A172 (cell line): Measurements from ENCODE around the gene KCNC1. TPM values are rescaled to one million over a fixed set of nuclear protein-coding genes. Genes with fewer than 3 reads are reported as not detected.

ENCODE experiments used
- DNase-seq: peaks from one replicate; pipeline ENCODE4 v3.0.0-alpha.2; 2015; ENCODE audit warnings: low spot score
- total RNA-seq: library from RNA; depleted of rRNA; stranded (reverse); fragments of >200 nt; shearing (Covaris generic); gene quantifications from 2 replicates; pipeline ENCODE4 v1.2.3, GENCODE V29; 2014

Gene KCNC1
- total RNA-seq, 1 experiment from 2014 or later, result not detected

DNA sequence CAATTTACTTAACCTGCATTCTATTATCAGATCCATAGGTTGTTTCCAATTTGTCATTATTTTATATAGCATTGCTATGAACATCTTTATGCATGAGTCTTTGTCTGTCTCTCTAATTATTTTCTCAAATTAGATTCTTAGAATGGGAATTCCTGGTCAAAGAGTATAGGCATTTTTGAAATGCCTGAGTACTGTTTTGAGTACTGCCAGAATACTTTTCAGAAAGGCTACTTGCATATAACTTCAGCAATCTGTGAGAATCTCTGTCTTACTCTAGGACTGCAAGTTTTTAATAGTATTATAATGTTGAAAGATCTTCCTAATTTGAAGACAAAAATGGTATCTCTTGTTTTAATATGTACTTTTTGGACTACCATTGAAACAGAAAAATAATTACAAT is 56.6 kb downstream of the KCNC1 start:
- DNase-seq, result no peak

DNA sequence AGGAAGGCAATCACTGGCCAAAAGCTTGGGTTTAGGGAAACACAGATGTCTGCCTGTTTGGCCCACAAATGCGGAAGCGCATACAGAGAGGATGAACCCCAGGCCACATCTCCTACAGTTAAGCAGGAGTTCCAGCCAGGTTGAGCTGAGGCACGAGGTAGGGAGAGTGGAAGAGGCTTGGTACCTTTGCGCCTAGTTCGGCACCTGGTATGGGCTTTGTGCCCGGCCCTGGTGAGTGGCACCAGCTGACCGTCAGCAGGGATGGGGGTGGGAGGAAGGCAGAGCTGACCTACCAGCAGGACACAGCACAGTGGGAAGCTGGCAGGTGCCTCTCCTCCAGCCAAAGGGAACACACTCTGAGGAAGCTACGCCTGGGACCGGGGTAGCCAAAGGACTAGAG is 57.6 kb downstream of the KCNC1 start:
- no peak for DNase-seq

DNA sequence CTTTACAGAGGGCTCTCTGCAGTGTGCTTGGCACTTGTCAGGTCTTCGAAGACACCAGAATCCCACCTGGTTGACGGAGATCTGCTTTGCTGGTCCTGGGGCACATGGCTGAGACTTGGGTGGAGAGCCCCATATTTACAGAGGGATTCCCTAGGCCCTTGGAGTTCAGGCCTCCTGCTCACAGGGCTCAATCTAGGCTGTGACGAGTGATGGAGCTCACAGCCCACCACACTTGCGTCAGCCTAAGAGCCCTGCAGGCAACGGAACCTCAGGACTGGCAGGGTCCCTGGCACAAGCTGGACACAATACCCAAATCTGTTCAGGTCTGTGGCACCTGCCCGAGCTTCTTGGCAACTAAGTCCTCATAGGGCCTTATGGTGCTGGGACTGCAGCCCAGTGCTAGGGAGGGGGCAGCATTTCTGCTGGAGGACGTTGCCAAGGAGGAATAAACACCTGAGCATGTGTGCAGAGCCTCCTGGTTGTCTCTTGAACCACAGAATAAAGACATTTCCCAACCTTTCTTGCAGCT is 59.1 kb downstream of the KCNC1 start:
- DNase-seq, result no peak

DNA sequence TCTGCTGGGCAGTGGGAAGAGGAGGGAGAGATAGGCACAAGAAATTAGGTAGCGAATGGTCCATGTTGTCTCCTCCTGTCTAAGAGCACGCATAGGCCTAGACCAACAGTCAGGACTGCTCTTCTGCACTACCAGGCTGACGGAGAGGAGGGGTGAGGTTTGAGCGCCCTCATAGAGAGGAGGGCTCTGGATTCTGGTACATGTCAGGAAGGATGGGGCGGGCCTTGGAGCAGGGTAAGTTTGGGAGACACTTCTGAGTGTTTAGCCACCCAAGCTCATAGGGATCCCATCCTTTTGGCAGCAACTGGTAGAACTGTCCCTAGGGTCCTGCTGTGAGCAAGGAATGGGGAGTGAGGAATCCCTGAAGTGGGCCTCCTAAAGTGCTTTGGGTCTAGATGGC is 60.4 kb downstream of the KCNC1 start:
- no peak for DNase-seq

DNA sequence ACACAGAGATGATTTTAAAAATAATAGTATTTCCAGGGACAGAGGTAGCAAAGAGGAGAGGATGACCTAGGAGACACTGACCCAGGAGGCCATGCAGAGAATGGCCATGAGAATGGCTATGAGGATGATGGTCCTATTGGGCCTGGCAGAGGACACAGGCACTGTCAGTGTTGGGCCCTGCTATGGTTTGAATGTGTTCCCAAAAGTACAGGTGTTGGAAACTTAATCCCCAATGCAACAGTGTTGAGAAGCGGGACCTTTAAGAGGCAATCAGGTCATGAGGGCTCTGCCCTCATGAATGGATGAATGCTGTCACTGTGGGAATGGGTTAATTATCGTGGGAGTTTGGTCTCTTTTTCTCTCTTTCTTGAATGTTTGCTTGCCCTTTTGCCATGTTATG is 61.6 kb downstream of the KCNC1 start:
- DNase-seq, result no peak

DNA sequence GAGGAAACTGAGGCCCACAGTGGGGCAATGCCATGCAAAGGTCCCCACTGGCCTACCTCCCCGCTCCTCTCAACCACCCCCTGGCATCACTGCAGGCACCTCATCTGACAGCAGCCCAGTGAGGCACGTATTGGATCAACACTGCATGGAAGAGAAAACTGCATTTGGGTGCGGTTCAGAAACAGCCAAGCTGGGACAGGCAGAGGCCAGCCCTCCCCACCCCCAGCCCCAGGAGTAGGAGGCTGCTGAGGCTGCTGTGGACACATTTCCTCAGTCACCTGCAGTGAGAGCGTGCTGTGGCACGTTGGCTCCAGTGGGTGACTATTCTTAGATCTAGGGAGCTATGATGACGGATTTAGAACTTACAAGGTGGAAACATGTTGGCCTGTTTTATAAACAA is 63.7 kb downstream of the KCNC1 start:
- DNase-seq, result no peak

DNA sequence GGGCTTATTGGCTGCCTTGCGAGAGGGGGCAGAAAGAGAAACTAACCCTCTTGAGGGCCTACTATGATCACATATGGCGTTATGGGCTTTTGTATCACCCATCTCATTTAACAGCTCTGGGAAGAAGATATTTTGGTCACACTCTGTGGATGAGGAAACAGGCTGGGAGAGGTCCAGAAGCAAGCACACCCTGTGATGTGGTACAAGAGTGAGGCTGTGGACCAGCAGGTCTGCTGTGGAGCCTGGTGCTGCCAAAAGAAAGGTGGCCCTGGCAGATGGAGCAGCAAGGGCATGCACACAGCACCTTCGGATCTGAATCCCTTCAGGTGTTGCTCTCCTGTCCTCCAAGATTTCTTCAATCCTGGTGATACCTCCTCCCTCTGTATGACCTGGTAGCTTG is 64.1 kb downstream of the KCNC1 start:
- DNase-seq, result no peak

DNA sequence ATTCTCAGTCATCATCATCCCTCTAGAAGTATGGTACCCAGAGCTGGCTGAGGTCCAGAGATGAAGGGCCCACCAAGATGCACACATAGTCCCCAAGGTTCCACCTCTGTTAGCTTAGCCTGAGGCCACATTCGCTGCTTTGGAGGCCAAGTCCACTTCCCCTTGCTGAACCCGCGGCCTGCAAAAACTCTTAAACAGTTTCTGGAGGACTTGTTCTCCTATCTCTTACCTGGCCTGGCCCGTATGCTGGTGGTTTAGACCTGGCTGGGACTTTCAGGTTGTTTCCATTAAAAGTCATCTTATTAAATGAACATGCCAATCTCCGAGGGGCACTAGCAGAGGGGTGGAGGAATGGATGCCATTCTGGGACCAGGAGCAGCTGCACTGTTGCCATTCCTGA is 64.6 kb downstream of the KCNC1 start:
- no peak for DNase-seq

DNA sequence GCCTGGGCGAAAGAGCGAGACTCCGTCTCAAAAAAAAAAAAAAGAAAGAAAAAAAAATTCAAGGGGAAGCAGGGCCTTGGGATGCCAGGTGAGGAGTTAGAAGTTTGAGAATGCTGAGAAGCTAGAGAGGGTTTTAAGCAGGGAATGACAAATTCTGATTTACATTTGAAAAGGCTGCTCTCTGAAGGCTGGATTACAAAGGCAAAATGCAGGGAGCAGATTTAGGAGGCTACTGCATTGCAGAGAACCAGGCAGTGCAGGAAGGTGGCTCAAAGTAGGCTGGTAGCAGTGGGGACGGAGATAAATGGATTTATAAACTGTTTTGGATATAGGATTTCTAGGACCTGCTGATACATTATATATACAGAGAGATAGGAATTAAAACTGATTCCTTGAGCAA is 66.6 kb downstream of the KCNC1 start:
- DNase-seq, result no peak

DNA sequence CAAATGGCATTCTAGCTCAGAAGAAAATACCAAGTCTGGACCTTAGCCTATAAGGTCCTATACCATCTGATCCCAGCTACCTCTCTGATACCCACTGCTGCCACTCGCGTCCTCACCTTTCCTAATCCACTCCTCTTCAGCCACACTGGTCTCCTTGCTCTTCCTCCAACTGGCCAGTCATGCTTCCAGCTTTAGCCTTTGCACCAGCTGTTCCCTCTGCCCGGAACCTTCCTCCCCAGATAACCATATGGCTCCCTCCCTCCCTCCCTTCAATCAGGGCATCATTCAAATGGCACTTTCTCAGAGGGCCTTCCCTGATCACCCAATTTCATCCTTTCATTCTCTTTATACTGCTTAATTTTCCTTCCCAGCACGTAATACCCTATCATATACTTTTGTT is 67.9 kb downstream of the KCNC1 start:
- no peak for DNase-seq

DNA sequence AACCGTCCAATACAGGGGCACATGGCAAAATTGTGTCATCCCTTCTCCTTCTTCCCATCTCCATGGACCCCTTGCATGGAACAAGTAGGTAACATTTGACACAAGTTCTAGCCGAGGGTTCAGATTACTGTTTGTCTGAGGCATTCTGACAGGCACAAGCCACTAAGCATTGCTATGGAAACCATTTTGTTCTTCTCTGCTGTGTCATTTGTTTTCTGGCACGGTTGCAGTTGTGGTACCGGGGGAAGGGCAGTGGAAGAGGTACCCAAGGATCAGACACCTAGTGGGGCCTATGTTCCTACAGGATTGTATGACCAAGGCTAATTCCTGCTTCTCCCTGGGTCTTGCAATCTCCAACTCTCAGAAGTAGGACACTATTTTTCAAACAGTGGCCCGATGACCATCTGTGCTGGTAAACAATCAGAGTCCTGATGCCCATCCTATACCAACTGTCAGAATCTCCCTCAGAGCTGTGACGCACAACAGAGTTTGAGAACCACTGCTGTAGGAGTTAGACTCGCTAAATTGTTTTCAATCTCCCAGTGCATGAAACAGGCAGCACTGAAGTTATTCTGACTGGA is 69.3 kb downstream of the KCNC1 start:
- DNase-seq, result no peak

DNA sequence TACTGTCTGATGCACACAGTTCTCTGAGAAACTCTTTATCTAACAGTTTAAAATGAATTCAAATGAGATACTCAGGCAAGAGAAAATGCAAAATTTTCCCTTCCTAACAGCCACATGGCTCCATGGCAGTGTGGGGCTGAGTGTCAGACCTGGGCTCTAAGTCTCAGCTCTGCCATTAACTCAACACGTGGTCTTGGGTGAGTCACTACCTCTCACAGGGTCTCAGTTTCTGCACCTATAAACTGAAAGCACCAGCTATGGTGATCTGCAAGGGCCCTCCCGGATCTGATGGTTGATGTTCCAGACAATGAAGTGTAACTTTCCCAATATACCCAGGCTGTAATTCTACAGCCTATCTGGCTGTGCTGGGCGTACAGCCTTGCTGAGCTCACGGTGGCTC is 70.5 kb downstream of the KCNC1 start:
- no peak for DNase-seq

DNA sequence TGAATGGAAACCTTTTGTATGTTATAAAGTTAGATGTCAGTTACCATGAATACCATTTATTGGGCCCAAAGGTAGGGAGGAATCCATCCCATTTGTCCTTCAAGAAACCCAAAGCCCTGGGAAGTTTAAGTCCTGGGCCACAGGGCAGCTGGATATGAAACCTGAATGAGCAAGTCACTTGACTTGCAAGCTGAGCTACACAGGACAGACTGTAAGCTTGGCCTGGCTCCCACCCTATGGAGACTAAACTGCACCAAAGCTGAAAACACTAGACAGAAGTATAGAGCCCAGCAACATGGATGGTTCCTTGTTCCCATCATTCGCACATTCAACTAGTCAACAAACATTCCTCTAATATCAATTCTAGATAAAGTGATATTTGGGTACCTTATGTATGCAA is 71.3 kb downstream of the KCNC1 start:
- DNase-seq, result no peak

DNA sequence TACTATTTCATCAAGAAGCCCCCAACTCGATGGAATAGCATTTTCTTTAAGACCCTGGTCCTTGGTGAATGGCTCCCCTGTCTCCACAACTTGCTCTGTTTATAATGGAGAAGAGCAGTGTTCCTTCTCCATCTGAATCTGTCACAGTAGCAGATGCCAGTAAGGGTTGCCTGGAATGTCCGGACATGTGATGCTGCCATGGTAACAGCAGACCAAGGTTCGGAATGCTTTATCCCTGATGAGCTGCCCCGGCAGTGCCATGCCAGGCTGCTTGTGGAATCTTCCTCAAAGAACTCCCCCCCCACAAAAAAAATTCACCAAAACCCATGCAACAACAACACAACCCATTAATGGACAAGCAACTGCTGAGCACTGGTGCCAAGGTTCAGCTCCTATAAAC is 72.5 kb downstream of the KCNC1 start:
- no peak for DNase-seq

DNA sequence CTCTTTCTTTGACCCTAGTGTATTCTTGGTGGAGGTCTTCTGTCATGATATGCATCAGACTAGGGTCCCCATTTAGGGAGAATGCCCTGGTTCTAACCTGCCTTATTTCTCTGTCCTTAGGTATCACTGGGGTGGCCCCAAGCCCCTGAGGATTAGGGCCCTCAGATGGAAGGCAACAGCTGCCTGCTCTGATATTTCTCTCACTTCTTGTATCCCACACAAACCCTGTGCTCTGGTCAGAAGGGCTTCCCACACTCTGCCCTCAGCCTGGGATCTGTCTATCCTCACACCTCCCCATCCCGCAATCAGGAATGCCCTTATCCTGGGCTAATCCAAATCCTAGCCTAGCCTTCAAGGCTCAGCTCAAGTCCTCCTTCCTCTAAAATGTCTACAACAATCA is 75.5 kb downstream of the KCNC1 start:
- DNase-seq, result no peak

DNA sequence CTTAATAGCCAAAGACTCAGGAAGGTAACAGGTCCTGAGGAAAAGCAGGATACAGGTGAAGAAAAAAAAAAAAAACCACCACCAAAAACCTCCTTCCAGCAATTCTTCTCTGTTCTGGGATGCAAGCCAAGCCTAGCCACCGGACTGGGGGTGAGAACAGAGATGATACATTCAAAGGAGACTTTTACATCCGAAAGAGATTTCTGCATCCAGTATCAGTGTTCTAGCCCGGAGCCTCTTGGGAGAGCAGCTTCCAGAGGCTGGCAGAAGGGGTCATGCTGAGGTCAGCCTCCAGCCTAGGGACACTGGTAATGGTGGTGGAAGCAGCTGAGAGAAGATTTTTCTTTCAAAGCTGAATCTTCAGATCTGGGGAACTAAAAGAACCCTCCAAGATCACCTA is 76.2 kb downstream of the KCNC1 start:
- peak; percentile 12 for DNase-seq

DNA sequence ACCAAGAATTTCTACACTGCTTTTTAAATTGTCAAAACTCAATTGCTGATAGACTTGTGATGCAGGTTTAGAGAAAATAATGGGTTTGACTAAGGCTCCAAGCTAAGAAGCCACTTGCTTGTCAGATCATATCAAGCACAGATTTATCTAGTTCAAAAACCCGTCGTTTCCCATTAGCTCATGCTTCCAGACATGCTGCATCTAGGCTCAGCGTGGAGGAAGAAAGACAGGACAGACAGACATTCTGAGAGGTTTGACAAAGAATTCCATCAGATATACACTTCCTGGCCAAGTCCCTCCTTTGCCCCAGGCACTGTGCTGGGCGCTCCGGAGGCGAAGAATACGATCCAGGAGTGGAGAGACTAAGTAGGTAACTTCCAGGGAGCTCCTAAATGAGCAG is 76.8 kb downstream of the KCNC1 start:
- no peak for DNase-seq

DNA sequence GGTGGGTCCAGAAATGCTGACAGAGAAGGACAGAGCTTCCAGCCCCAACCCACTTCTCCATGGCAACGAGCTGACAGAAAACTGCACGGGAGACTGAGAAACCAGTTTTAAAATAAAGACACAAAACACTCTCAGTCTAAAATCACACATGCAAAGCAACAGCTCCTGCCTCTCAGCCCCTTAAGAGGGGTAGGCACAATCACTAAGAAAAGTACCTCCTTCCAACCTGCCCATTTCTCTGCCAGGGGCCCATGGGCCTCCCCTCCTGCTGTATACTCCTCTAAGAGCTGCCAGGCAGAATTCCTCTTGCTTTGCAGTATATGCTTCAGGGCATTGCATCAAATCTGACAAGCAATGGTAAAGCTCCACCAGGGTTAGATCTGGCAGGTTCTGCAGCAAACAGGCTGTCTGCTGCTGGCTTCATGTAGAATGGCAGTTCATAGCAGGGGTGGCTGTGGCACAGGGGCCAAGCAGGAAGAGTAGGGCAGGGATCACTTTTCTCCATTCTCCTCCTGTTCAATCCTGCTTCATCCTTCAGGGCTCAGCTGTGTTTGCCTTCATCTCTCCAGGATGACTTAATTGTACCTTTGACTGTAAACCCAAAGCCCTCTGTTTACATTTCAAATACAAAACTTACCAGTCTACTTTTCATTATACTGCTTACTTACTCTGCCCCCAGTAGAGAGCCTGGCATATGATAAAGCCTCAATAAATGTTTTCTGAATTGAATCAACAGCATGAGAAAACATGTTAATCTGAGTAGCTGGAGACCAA is 77.7 kb downstream of the KCNC1 start:
- no peak for DNase-seq

DNA sequence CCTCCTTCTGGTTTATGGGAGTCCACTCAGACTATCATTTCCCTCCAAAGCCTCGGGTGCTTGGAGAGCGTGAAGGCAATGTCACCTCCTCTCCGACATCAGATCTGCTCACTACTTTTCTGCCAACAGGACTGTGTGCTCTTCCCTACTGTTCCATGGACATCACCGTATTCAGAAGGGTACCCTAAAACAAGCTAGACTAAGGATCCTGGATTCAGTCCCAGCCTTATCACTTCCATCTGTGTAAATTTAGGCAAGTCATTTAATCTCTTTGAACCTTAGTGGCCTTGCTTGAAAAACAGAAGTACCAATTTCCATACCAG is 78.2 kb downstream of the KCNC1 start:
- no peak for DNase-seq

DNA sequence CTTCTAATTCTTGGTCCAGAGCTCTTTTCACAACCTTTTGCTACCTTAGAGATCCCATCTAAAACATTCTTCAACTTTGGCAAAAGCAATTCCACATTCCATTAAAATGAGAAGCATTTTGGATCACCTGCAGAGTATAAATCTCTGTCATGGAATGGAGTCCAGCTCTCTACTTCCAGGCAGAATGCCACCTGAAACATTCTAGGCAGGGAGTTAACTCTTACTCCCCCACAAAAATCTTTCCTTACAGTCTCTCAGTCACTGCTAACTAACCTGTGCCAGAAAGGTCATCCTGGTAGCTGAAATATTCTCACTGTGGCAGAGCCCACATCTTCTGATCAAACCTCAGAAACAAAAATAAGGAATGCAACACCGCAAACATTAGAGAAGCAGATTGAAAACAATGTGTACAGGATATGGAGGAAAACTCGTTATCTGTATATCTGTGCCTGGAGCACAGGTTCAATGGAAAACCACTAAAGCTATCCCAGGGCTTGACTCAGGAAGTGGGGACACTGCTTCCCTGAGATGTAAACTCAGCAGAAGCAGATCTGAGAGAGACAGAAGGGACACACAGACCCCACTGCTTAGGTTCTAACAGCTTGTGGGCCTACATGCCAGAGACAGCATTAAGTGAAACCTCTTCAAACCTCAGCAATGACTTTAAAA is 78.9 kb downstream of the KCNC1 start:
- DNase-seq, result peak; percentile 48

DNA sequence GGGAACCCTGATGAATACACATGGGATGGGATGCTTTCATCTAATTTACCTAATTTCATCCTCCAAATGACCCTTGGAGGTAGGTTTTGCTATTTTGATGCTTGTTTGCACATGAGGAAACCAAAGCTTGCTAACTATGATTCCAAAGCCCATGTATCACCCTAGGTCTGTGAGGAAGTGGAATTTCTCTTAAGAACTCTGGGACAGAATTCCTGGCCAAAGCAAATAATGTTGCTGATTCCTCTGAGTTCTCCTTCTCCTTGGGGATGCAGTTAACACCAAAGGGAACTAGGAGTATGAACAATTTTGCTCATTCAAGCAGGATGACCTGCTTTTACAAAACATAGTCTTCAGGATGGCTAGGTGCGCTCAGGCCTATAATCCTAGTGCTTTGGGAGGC is 80.0 kb downstream of the KCNC1 start:
- DNase-seq, result no peak

DNA sequence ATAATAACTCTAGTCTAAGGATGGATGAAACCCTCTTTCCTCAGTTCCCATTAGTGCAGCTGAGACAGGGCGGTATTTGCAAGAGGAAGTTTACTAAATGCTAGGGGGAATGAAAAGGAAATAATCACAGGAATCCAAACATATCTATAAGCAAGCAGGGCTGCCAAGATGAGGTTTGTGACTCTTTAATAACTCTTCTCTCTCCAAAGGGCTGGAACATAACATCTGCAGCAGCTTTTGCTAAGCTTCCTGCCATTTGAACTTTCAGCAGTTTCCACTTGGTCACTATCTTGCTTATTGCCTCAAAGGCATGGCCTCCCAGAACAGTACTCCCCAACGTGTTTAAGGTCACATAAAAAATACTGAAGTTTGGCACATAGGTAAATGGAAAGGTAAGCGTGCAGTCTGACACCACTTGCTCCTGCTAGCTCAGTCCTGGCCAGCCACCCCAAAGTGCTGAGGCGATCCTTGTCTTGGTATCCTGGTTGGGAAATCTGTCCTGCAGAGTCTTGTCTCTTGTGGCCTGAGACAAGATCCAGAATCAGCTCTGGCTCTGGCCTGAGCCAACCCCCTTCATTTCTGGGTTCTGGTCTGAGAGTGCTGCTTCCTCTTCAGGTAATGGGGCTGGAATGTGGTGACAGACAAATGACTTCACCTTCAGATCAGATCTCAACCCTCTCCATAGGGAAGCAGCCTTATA is 81.8 kb downstream of the KCNC1 start:
- no peak for DNase-seq
